ENCODE data around the gene IL1RN. TPM values are rescaled to one million over a fixed set of nuclear protein-coding genes. Genes with fewer than 3 reads are reported as not detected.

The IL1RN gene
- total and polyA plus RNA-seq, 2 of the 13 experiments (the other 11 are each of a cell fraction or from before 2014, with no cell fraction given), result 21.2 to 101 TPM

DNA sequence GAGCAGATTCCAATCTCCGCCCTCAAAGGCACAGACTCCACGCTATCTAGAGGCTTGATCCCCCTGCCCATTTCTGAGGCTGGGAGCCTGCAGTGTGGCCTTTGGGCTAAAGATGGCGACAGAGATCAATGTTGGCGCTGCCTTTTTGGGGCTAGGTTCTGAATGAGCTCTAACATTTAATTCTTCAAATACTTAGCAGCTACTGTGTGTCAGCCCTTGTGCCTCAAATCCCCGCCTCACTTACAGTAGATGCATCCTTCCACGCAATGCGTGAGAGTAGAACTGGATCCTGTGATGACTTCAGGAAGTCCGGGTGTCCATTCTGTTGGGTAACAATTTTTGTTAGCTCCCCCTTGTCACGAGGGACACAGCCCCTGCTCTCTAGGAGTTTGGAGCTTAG lies 47.3 kb upstream of the IL1RN start (continued):
- no peak for TF ChIP-seq SOX6 (IDR thresholded peaks at IDR 0.05)
- TF ChIP-seq SOX6 (CRISPR knock-in tag; IDR thresholded peaks at IDR 0.05), result peak; percentile 39; the same call in 1 of the 2 replicates
- TF ChIP-seq MAFK (conservative IDR thresholded peaks at IDR 0.05 in 1 of 2, IDR thresholded peaks at IDR 0.05 in 1 of 2; ENCODE audit: low read length in 2 of 2), result no peak
- TF ChIP-seq AHR (CRISPR knock-in tag; IDR thresholded peaks at IDR 0.05), result 0 out of 2 replicates have a peak, but pooled peaks have one; percentile 60
- TF ChIP-seq, protein P1, sequence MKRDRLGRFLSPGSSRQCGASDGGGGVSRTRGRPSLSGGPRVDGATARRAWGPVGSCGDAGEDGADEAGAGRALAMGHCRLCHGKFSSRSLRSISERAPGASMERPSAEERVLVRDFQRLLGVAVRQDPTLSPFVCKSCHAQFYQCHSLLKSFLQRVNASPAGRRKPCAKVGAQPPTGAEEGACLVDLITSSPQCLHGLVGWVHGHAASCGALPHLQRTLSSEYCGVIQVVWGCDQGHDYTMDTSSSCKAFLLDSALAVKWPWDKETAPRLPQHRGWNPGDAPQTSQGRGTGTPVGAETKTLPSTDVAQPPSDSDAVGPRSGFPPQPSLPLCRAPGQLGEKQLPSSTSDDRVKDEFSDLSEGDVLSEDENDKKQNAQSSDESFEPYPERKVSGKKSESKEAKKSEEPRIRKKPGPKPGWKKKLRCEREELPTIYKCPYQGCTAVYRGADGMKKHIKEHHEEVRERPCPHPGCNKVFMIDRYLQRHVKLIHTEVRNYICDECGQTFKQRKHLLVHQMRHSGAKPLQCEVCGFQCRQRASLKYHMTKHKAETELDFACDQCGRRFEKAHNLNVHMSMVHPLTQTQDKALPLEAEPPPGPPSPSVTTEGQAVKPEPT (CRISPR knock-in tag; IDR thresholded peaks at IDR 0.05; ENCODE audit: low read depth), result 0 out of 2 replicates have a peak, but pooled peaks have one; percentile 39
- 0 out of 2 replicates have a peak, but pooled peaks have one; percentile 32 for TF ChIP-seq ZNF331 (CRISPR knock-in tag; IDR thresholded peaks at IDR 0.05)
- TF ChIP-seq, protein P2, sequence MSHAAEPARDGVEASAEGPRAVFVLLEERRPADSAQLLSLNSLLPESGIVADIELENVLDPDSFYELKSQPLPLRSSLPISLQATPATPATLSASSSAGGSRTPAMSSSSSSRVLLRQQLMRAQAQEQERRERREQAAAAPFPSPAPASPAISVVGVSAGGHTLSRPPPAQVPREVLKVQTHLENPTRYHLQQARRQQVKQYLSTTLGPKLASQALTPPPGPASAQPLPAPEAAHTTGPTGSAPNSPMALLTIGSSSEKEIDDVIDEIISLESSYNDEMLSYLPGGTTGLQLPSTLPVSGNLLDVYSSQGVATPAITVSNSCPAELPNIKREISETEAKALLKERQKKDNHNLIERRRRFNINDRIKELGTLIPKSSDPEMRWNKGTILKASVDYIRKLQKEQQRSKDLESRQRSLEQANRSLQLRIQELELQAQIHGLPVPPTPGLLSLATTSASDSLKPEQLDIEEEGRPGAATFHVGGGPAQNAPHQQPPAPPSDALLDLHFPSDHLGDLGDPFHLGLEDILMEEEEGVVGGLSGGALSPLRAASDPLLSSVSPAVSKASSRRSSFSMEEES (CRISPR knock-in tag; IDR thresholded peaks at IDR 0.05), result no peak
- TF ChIP-seq ZNF44 (CRISPR knock-in tag; IDR thresholded peaks at IDR 0.05), result no peak
- 0 out of 2 replicates have a peak, but pooled peaks have one; percentile 48 for TF ChIP-seq SOX5 (CRISPR knock-in tag; IDR thresholded peaks at IDR 0.05; ENCODE audit: borderline replicate concordance)
- TF ChIP-seq, protein P3, sequence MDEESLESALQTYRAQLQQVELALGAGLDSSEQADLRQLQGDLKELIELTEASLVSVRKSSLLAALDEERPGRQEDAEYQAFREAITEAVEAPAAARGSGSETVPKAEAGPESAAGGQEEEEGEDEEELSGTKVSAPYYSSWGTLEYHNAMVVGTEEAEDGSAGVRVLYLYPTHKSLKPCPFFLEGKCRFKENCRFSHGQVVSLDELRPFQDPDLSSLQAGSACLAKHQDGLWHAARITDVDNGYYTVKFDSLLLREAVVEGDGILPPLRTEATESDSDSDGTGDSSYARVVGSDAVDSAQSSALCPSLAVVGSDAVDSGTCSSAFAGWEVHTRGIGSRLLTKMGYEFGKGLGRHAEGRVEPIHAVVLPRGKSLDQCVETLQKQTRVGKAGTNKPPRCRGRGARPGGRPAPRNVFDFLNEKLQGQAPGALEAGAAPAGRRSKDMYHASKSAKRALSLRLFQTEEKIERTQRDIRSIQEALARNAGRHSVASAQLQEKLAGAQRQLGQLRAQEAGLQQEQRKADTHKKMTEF (CRISPR knock-in tag; IDR thresholded peaks at IDR 0.05), result peak; percentile 48; the same call in 1 of the 2 replicates
- no peak for TF ChIP-seq ATF1 (CRISPR knock-in tag; IDR thresholded peaks at IDR 0.05)
- no peak for TF ChIP-seq ZNF616 (CRISPR knock-in tag; IDR thresholded peaks at IDR 0.05; ENCODE audit: low read depth)
- peak; percentile 74 for TF ChIP-seq KDM2A (CRISPR knock-in tag; IDR thresholded peaks at IDR 0.05; ENCODE audit: borderline replicate concordance, low read depth)
- TF ChIP-seq FOXO1 (CRISPR knock-in tag; IDR thresholded peaks at IDR 0.05), result 0 out of 2 replicates have a peak, but pooled peaks have one; percentile 28
- TF ChIP-seq ZNF354B (CRISPR knock-in tag; IDR thresholded peaks at IDR 0.05), result no peak
- peak; percentile 50; the same call in 1 of the 2 replicates for TF ChIP-seq RELA (CRISPR knock-in tag; IDR thresholded peaks at IDR 0.05)
- TF ChIP-seq, protein P4, sequence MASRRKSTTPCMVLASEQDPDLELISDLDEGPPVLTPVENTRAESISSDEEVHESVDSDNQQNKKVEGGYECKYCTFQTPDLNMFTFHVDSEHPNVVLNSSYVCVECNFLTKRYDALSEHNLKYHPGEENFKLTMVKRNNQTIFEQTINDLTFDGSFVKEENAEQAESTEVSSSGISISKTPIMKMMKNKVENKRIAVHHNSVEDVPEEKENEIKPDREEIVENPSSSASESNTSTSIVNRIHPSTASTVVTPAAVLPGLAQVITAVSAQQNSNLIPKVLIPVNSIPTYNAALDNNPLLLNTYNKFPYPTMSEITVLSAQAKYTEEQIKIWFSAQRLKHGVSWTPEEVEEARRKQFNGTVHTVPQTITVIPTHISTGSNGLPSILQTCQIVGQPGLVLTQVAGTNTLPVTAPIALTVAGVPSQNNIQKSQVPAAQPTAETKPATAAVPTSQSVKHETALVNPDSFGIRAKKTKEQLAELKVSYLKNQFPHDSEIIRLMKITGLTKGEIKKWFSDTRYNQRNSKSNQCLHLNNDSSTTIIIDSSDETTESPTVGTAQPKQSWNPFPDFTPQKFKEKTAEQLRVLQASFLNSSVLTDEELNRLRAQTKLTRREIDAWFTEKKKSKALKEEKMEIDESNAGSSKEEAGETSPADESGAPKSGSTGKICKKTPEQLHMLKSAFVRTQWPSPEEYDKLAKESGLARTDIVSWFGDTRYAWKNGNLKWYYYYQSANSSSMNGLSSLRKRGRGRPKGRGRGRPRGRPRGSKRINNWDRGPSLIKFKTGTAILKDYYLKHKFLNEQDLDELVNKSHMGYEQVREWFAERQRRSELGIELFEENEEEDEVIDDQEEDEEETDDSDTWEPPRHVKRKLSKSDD (CRISPR knock-in tag; IDR thresholded peaks at IDR 0.05; ENCODE audit: low read depth), result no peak
- TF ChIP-seq, protein P5, sequence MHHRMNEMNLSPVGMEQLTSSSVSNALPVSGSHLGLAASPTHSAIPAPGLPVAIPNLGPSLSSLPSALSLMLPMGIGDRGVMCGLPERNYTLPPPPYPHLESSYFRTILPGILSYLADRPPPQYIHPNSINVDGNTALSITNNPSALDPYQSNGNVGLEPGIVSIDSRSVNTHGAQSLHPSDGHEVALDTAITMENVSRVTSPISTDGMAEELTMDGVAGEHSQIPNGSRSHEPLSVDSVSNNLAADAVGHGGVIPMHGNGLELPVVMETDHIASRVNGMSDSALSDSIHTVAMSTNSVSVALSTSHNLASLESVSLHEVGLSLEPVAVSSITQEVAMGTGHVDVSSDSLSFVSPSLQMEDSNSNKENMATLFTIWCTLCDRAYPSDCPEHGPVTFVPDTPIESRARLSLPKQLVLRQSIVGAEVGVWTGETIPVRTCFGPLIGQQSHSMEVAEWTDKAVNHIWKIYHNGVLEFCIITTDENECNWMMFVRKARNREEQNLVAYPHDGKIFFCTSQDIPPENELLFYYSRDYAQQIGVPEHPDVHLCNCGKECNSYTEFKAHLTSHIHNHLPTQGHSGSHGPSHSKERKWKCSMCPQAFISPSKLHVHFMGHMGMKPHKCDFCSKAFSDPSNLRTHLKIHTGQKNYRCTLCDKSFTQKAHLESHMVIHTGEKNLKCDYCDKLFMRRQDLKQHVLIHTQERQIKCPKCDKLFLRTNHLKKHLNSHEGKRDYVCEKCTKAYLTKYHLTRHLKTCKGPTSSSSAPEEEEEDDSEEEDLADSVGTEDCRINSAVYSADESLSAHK (CRISPR knock-in tag; IDR thresholded peaks at IDR 0.05; ENCODE audit: borderline replicate concordance), result 0 out of 2 replicates have a peak, but pooled peaks have one; percentile 69
- peak; percentile 24; the same call in 1 of the 2 replicates for TF ChIP-seq CEBPG (CRISPR knock-in tag; IDR thresholded peaks at IDR 0.05)
- TF ChIP-seq ZKSCAN8 (CRISPR knock-in tag; IDR thresholded peaks at IDR 0.05; ENCODE audit: borderline replicate concordance), result 0 out of 2 replicates have a peak, but pooled peaks have one; percentile 46
- no peak for TF ChIP-seq ARID2 (CRISPR knock-in tag; IDR thresholded peaks at IDR 0.05; ENCODE audit: borderline replicate concordance)
